GM21360 (cell line): ENCODE data around the gene SNCA.

Experiments
- ATAC-seq: cut with Tn5 transposase; IDR thresholded peaks from one replicate; pipeline ENCODE4 v1.9.1; 2021; ENCODE audit warnings: mild to moderate bottlenecking, moderate library complexity; ENCODE audit not compliant: unreplicated experiment

Gene SNCA

DNA sequence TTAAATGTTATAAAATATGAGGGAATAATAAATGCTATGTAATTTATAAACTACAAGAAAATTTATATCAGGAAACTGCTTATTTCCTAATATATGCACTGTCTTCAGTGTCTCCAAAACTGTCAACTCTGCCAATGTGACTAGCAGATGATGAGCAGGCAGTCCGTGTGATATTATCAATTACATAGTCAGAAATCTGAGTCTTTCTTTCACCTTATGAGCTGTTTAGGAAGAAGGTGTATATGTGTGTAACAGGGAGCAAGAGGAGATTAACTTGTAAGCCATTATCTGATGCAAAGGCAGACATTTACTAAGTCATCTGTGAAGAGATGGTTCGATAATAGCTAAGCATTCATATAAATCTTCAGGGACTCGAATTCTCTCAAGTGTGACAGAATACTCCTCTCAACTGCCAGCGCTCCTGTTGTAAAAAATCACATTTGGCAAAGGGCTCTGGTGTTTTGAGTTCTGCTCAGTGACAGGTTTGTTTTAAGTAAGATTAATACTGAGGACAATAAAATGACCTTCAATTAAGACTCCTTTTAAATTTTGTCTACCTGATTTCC lies 79.7 kb downstream of the SNCA start:
- ATAC-seq, result no peak

DNA sequence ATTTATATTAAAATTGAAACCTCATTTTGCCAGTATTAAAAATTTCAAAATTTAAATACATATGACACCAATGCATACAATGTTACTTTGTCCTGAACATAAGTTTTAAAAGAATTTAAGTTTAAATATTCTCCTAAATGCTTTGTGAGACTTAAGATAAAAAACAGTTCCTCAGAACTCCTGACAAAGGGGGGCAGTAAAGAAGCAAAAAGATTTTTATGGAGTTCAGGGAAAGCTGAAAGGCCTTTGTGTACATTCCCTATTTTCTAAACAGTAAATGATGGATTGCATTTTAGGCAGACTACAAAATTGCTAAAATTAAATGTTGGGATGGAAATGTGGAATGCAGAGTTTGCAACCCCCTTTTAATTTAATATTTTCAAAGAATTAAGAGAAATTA lies 81.7 kb downstream of the SNCA start:
- ATAC-seq, result no peak

DNA sequence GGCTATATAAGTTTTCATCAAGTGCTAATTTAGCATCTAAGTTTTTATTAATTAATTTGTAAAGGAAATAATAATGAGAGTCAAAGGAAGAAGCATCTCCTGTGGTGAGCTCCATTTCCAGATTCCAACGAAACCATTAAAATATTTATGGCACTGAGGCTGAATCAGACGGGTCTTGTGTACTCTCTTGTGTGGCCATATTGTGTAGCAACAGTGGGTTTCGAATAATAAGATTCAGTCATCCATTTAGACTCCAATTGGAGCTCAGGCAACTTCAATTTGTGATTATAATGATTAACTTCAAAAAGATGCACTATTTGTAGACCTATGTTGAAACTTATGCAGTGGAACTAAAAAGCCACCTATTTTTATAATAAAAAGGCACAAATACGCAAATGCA lies 82.4 kb downstream of the SNCA start:
- ATAC-seq, result no peak

DNA sequence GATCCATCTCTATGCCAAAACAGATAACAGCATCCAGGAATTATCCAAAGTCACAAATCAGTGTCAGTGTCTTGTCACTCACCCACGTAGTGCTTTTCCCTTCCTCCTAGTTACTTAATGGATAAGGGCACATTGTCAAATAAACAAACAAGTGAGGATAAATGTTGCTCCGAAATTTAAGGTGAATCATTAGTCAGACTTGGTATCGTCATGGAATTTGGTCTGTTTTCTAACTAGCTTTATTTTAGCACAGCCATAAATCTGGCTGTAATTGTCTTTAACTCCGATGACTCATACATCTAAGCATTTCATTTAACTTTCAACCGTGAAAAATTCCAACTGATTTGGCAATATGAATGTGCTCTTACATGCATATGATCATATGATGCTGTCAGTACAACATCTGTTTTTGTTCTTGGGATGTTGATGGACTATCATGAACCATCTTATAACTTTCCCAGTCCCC lies 83.3 kb downstream of the SNCA start:
- ATAC-seq, result no peak

DNA sequence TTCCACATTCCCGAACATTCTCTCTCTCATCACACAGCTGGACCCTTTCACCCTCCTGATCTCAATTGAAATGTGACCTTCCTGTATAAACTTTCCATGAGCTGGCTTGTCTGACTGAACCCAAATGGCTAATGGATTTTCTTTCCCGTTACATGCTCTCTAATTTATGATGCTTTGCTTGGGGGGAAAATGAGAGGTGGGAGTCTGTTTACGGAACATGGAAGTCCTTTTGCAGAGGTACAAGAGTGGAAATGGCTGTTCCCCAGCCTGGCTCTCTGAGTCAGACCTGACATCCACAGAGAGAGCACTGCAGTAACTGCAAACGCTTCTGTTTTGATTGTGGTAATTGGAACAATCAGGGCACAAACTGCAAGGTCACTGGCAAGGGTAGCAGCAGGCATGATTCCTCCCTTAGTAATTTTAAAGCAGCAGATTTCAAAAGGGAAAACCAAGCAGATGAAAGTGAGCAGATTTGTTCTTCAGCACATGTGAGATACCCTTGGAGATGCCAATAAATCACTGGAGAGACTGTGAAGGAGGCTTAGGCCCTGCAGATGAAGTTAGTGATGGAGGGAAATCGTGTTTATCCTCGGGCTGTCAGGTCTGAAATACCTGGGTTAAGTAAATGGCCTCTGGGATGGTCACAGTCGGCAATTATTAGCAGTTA lies 83.9 kb downstream of the SNCA start:
- no peak for ATAC-seq

DNA sequence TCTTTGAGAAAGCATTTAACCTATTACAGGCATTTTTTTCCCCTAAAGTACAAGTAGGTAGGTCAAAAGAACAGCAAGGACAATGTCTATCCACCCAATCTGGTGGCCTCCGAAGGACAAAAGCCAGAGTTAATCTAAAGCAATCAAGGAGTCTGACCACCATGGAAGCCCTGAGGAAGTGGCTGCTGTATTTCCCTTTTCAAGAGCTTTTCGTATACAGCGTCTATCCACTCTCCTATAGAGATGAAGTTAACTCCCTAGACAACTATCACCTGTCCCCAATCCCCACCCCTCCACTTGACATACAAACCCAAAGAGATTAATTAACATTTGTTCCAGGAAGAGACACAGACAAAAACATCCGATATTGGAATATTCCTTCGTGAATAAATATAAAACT lies 85.5 kb downstream of the SNCA start:
- no peak for ATAC-seq

DNA sequence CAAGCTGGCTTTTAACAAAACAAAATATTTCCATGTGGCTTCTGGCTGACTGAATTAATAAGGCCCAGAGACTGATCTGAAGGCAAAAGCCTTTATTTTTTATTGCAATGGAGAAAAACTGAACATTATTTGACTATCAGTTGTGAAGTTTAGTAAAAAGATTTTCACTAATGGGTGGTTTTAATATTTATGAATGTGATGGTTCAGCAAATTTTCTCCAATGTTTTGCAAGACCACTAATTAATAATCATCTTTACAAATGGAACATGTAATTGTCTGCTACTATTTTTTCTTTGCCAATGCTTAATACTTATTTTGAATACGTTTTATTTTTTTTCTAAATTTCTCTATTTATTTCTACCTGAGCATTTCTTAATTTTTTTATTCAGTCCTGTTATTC lies 90.6 kb downstream of the SNCA start:
- ATAC-seq, result no peak

DNA sequence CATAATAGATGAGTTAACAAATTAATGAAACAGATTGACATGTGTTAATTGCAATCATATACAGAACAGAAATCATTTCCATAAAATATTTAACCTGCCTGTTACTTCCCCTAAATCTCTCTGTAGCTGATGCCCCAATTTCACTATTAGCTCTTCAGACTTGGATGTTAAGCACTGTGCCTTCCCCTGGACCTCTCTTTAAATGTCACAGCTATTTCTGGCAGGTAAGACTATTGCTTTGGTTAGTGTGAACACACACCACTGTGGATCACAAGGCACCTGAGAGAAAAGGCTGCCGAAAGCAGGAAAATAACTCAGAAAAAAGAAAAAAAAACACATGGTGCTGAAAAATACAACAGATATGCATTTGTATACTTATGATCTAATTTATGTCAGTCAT lies 91.3 kb downstream of the SNCA start:
- no peak for ATAC-seq

DNA sequence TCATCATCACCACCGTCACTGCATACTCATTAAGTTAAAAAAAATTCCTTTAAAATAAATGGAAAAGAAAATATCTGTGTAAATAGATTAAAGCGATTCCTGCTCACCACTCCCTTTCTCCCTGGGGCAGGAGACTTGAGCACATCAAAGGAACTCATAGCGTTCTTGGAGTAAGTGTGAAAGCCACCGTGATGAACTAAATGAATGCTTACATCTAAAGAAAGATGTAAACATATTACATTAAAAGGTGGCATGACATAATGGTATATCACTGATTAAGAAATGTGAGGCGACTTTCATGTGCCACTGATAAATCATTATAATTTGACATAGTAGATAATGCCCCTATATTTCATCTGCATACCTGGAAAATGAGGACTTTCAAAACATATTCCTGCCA lies 92.0 kb downstream of the SNCA start:
- no peak for ATAC-seq

DNA sequence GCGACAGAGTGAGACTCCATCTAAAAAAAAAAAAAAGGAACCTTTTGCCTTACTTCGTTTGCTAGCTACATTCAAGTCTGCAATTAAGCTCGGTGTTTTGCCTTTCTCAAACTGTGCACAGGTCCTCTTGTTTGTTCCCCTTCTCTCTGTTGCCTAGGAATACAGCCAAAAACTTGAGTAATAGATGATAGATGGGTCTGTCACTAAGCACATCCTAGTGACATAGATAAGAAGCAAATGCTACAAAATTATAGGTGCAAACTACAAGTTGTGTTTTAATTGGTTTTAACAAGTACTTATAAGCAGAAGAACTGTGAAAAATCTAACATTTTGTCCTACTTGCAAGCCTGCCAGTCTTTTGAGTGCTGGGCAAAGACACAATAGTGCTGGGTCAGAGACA lies 95.2 kb downstream of the SNCA start:
- no peak for ATAC-seq

DNA sequence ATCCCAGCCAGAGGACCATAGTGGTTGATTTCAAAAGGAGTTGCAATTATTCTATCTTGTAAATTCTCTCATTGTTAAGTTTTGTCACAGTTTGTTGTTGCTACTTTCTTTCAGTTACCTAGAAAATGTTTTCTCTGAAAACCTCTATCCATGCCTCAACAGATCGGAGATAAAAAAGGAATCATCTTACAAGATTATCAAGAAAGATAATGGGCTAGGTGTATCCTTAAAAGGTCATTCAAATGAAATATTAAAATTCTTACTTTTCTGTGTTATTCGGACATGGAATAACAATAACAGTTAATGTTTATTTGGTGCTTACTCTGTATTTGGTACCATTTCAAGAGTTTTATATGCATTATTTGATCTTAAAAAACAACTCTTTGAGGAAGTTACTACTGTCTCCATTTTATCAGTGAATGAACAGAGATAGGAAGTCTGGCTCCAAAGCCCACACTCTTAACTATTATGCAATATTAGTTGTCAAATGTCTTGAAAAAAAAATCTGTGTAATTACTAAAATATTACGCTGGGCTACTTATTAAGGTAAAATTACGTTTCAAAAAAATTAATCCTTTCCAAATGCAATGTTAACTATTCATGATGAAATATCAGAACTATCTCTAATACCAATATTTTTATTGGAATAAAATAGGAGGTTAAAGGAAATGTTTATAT lies 97.5 kb downstream of the SNCA start:
- no peak for ATAC-seq

DNA sequence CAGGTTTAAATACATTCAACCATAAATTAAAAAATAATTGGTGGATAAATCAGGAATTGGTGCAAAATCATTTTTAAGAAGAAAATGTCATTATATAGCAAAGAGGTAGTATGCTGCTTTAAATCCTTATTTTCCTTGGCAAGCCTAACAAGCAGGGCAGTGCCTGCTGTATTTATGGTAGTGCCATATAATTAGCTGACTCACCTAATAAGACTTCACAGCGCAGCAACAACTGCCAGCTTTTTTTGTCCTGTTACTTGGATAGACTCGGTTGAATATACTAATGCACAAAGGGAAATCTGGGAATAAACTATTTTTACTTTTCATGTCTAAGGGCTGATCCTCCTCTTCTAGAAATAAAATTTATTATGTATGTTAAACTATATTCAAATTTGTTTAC lies 99.1 kb downstream of the SNCA start:
- ATAC-seq, result no peak

DNA sequence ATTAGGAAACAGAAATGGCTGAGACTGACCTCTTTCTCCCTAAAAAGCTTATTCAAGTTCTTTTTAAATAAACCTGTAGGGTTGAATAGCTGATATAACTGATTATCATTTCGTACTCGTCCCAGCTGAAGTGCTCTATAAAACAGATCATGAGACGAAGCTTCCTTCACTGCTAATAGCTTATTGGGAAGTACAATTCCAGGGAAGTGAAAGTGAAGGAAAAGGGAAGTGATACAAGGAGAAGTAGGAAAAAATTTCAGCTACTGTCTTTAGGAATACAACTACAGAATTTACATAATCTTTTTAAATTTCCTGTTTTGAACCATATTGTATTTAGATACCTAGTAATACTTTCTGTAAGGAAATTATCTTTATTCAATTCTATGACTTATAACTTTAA lies 103.0 kb downstream of the SNCA start:
- no peak for ATAC-seq

DNA sequence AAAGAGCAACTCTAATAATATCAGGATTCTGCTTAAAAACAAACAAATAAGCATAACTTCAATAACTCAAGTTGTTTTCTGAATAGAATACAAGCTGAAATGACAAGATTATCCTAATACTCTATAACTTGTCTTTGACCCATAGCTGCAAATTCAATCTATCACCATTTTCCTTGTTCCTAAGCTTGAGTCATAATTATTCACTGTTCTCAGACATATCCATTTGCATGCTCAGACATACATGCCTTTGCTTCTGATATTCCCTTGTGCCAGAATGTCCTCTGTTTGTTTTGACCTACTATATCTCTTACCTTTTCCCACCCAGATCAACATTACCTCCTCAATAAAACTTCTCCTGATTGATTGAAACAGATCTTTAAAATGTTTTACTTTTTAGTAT lies 109.7 kb downstream of the SNCA start:
- ATAC-seq, result no peak

DNA sequence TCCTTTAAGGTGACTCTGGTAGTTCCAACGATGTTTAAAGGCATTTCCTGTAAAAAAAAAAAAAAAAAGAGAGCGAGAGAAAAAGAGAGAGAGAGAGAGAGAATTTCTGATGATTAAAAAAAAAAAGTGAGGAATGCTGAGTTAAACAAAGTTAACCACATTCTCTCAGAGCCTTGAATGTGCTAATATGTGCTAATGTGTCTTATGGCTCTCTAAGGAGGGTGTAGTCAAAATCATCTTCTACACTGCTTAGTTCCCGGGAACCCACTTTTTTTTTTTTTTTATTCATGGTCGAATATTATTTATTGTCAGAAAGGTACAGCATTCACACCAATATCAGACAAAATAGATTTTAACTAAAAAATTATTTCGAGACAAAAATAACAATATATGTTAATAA lies 111.7 kb downstream of the SNCA start:
- no peak for ATAC-seq

DNA sequence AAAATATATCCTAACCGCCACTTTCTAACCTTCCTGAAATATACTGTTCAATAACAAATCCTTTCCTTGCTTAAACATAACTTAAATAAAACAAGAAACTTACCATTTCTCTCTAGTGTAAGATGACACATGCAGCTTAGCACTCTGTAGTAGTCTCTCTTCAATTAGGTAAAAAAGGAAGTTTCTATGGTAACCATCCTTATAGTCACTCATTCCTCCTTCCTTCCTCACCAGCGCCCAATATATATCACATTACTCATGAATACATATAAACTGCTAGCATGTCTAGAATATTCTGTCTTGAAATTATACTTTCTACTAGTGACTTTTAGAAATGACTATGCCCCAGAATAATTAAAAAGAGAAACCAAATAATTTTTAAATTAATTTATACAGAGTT lies 112.2 kb downstream of the SNCA start:
- ATAC-seq, result no peak

DNA sequence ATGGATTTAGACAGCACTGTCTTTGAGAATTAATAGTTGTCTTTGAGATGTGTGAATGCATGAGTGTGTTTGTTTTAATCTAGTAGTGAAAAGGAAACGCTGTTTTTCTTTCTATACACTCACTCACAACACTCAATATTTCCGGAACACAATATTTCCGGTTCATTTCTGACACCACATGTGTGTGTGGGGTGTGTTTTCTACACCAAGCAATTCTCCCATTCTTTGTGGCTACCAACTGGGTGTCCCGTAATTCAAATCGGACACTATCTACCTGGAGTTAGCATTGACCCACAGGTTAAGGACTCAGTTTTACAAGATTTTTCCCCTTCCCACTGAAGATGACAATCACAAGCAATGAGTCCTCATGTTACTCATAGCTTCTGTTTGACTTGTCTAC lies 113.9 kb downstream of the SNCA start:
- no peak for ATAC-seq

DNA sequence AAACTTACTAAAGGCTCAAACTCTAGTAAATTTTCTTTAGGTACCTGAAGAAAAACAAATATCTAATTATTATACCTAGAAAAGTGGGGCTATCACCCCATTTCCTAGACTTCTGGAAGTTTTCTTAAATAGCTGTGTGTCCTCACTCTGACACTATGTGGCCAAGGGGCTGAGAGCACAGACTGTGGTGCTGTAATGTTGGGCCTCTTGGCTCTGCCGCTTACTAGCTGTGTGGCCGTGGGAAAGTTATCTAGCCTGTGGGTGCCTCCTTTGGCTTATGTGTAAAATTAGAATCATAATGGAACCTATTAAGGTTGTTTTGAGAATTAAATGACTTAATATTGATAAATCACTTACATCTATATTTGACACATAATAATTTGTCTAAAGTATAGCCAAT lies 114.4 kb downstream of the SNCA start:
- no peak for ATAC-seq

DNA sequence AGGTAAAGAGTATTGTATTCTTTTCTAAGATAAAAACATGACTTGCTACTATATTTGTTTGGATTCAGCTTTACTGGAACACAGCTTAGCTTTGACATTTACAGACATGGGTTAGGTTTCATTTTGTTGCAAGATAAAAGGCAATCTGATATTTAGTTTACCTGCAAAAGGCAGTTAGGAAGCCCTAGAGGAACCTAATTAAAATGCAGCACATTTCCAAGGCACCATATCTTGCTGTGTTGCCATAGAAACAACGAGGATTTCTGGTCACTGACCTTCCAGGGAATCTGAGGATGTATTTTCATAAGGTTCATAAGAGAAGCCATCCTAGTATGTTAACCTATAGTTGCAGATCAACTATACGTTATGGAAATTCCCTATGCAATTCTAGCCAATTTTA lies 116.0 kb downstream of the SNCA start:
- no peak for ATAC-seq

DNA sequence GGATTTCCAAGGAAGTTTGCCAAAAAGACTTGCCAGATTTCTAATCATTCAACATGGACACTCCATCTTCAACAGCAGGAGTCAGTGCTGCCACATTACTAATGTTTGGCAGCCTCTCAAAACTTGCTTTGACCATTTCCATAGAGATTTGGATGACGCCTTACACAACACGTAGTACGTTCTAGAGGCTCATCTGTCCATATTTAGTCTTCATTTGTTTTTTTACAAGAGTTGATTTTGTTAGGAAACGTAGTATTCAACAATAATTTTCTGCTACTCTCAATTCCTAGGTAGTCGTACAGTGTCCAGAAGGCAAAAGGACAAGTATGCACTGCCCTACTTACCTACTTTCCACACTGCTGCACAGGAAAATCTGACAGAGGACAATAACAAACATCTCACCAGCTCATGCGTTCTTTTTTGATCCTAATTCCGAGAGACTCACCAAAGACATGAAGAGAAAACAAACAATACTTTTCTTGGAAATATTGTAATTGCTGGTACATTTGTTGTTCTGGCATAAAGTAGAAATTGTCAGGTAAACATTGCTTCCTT lies 117.3 kb downstream of the SNCA start:
- ATAC-seq, result no peak

DNA sequence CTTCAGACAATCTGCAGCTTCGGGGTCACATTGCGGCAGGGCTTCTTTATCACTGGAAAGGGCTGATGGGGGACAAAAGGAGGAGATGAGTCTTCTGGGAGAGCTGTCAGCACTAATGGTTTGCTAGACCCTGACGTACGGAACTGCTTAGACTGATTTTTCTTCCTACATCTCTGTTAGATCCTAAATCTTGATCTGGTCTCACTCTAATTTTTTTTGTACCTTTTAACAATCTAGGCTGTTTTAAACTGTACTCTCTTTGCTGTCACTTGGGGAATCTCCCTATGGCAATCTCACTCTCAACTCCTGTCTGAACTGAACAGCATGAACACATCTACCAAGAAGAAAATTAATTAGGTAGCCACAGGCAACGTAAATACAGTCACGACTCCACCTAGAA lies 120.1 kb downstream of the SNCA start:
- ATAC-seq, result no peak

DNA sequence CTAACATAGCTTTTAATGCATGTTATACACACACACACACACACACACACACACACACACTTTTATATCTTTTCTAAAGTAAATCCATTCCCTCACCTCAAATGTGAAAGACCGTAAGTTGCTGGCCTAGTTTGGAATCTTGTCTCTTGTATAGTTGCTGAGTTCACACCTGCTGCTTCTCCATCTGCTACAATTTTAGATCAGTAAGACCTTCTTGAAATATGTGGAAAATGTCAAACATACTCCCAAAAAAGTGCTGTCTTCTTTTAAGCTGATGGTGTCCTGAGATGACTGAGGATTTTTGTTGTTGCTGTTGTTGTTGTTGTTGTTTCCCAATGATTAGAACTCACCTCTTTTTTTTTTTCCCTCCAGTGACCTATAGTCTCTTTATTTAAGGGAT lies 121.3 kb downstream of the SNCA start:
- ATAC-seq, result no peak
